Epithelial cell of proximal tubule (primary cell): Measurements from ENCODE around the gene MLLT6. TPM values are rescaled to one million over a fixed set of nuclear protein-coding genes. Genes with fewer than 3 reads are reported as not detected.

Source experiments
- DNase-seq: peaks from one replicate; pipeline ENCODE4 v3.0.0-alpha.2; 2011; ENCODE audit warnings: low read depth
- H3K4me3 ChIP-seq: 2 replicates; pipeline ENCODE4 v1.5.1; 2011; ENCODE audit warnings: low read depth, mild to moderate bottlenecking, low read length
- total RNA-seq: library from RNA; depleted of rRNA; stranded (reverse); fragments of >200 nt; gene quantifications from 2 replicates; pipeline ENCODE4 v1.2.3, GENCODE V29; 2015
- TF ChIP-seq, protein P1 (sequence below): conservative IDR thresholded peaks from 2 replicates; pipeline ENCODE4 v1.5.1; 2012; ENCODE audit warnings: low read depth, mild to moderate bottlenecking, low read length

Gene MLLT6
- total RNA-seq, 1 donor from 2014 or later: 34.2 TPM

DNA sequence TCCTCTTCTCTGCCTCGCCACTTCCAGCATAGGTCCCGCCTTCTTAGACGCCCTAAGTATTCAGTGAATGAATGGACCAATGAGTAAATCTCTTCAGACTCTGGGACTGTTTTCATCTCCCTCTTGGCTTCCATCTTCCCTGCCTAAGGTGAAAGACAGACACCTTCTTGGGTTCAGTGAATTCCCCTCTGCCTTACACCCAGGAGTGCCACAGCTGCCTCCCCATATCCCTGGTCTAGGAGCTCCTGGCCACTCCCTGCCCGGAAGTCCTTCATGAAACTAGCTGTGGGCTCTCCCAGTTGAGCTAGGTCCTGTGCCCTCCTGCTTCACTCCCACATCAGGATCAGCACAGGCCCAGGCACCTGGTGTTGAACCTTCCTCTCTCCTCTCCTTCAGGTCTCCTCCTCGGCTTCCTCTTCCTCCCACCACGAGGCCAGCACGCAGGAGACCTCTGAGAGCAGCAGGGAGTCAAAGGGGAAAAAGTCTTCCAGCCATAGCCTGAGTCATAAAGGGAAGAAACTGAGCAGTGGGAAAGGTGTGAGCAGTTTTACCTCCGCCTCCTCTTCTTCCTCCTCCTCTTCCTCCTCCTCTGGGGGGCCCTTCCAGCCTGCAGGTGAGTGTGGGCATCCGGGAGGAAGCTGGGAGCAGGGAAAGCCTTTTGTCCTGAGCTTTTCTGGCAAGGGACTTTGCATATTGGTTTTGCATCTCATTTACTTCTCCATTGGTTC, 10.3 kb downstream of the MLLT6 start:
- TF ChIP-seq, protein P1, sequence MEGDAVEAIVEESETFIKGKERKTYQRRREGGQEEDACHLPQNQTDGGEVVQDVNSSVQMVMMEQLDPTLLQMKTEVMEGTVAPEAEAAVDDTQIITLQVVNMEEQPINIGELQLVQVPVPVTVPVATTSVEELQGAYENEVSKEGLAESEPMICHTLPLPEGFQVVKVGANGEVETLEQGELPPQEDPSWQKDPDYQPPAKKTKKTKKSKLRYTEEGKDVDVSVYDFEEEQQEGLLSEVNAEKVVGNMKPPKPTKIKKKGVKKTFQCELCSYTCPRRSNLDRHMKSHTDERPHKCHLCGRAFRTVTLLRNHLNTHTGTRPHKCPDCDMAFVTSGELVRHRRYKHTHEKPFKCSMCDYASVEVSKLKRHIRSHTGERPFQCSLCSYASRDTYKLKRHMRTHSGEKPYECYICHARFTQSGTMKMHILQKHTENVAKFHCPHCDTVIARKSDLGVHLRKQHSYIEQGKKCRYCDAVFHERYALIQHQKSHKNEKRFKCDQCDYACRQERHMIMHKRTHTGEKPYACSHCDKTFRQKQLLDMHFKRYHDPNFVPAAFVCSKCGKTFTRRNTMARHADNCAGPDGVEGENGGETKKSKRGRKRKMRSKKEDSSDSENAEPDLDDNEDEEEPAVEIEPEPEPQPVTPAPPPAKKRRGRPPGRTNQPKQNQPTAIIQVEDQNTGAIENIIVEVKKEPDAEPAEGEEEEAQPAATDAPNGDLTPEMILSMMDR: no peak
- DNase-seq: no peak
- no peak overlapping the region for H3K4me3 ChIP-seq

DNA sequence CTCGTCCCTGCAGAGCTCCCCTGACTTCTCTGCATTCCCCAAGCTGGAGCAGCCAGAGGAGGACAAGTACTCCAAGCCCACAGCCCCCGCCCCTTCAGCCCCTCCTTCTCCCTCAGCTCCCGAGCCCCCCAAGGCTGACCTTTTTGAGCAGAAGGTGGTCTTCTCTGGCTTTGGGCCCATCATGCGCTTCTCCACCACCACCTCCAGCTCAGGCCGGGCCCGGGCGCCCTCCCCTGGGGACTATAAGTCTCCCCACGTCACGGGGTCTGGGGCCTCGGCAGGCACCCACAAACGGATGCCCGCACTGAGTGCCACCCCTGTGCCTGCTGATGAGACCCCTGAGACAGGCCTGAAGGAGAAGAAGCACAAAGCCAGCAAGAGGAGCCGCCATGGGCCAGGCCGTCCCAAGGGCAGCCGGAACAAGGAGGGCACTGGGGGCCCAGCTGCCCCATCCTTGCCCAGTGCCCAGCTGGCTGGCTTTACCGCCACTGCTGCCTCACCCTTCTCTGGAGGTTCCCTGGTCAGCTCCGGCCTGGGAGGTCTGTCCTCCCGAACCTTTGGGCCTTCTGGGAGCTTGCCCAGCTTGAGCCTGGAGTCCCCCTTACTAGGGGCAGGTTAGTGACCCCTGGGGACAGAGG, 11.4 kb downstream of the MLLT6 start:
- DNase-seq: no peak
- no peak overlapping the region for H3K4me3 ChIP-seq
- TF ChIP-seq, protein P1: no peak

- no peak for DNase-seq
- H3K4me3 ChIP-seq: no peak overlapping the region
- TF ChIP-seq, protein P1: no peak
Measured at GRCh38 chr17:38717139-38717745, 12.2 kb downstream of the MLLT6 start.

DNA sequence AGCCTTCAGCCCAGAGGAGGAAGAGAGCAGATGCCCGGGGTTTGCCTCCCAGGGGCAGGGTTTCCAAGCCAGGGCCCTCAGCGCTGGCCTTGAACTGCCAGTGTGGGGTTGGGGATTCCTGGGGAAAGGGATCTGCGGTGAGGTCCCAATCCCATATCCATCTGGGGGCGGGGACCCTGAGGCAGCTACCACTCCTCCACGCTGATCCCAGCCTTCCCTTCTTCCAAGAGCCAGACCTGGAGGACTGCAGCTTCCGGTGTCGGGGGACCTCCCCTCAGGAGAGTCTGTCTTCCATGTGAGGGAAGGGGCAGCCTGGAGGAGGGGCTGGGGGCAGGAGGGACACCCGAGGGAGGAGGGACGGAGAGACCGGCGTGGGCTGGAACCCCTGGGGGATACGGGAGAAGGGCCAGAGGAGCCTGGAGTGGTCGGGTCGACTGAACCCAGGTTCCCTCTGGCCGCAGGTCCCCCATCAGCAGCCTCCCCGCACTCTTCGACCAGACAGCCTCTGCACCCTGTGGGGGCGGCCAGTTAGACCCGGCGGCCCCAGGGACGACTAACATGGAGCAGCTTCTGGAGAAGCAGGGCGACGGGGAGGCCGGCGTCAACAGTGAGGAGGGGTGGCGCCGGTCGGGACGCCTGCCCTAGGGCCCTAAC, 14.3 kb downstream of the MLLT6 start:
- no peak for DNase-seq
- no peak overlapping the region for H3K4me3 ChIP-seq
- TF ChIP-seq, protein P1: no peak

- TF ChIP-seq, protein P1: no peak
- no peak overlapping the region for H3K4me3 ChIP-seq
Measured at GRCh38 chr17:38719943-38720641, 15.0 kb downstream of the MLLT6 start.

GRCh38 chr17:38720941-38721340, 15.9 kb downstream of the MLLT6 start:
- H3K4me3 ChIP-seq: no peak overlapping the region
- TF ChIP-seq, protein P1: no peak
- DNase-seq: no peak

More at GRCh38 chr17:38719943-38720641, 15.0 kb downstream of the MLLT6 start:
- no peak for DNase-seq
